WTC11 (cell line): ENCODE measurements around the gene KIF5A. TPM values are rescaled to one million over a fixed set of nuclear protein-coding genes. Genes with fewer than 3 reads are reported as not detected.
"Not testable (repeated sequence)": the region's sequence is repeated elsewhere in the genome, so short reads cannot be mapped to it uniquely, and the experiment has no call there.

Experiments used
- ATAC-seq: fragments of 200-7000 bp; cut with Tn5 transposase; 2 replicates; pipeline ENCODE4 v1.10.0; 2021; ENCODE audit warnings: mild to moderate bottlenecking, moderate library complexity
- CTCF ChIA-PET: fragments of 300-600 bp; sonication (Branson Sonifier 250); formaldehyde crosslinking; loops from one replicate; lab custom pipeline; 2021; ENCODE audit warnings: antibody characterized with exemption; lab: Charles Lee
- POLR2A ChIA-PET: fragments of 350-600 bp; sonication (Branson Sonifier 250); formaldehyde crosslinking; loops from one replicate; lab custom pipeline; 2021; ENCODE audit warnings: antibody characterized with exemption; lab: Charles Lee
- DNase-seq: peaks from one replicate; pipeline ENCODE4 v3.0.0; 2021; ENCODE audit warnings: low spot score
- H3K27ac Mint-ChIP-seq: 2 replicates; pipeline ENCODE4 v1.8.0; 2021; ENCODE audit warnings: mixed read lengths
- H3K27me3 Mint-ChIP-seq: 2 replicates; pipeline ENCODE4 v1.8.0; 2021; ENCODE audit warnings: low read depth, mild to moderate bottlenecking, moderate library complexity, mixed read lengths
- H3K36me3 Mint-ChIP-seq: 2 replicates; pipeline ENCODE4 v1.8.0; 2021; ENCODE audit warnings: mixed read lengths
- H3K4me1 Mint-ChIP-seq: 2 replicates; pipeline ENCODE4 v1.8.0; 2022; ENCODE audit warnings: mixed read lengths
- H3K4me3 Mint-ChIP-seq: 2 replicates; pipeline ENCODE4 v1.8.0; 2021; ENCODE audit warnings: mild to moderate bottlenecking, moderate library complexity, mixed read lengths
- H3K9me3 Mint-ChIP-seq: 2 replicates; pipeline ENCODE4 v1.8.0; 2021; ENCODE audit warnings: mixed read lengths
- CREB1 ChIP-seq: sonication (generic); formaldehyde crosslinking; IDR thresholded peaks from 2 replicates; pipeline ENCODE4 v1.8.0; 2023; ENCODE audit warnings: mild to moderate bottlenecking, missing genetic modification reagents
- ETV6 ChIP-seq: sonication (generic); formaldehyde crosslinking; IDR thresholded peaks from 2 replicates; pipeline ENCODE4 v1.8.1; 2022; ENCODE audit warnings: mild to moderate bottlenecking, missing genetic modification reagents
- FOXJ3 ChIP-seq: sonication (generic); formaldehyde crosslinking; IDR thresholded peaks from 2 replicates; pipeline ENCODE4 v1.9.0; 2021; ENCODE audit warnings: missing genetic modification reagents, mild to moderate bottlenecking, borderline replicate concordance
- GRHL2 ChIP-seq: fragments of 250-450 bp; sonication (Bioruptor Pico); IDR thresholded peaks from 2 replicates; pipeline ENCODE4 v1.8.0; 2022; ENCODE audit warnings: mild to moderate bottlenecking, moderate library complexity; ENCODE audit not compliant: insufficient replicate concordance, severe bottlenecking
- ZBTB21 ChIP-seq: sonication (generic); formaldehyde crosslinking; IDR thresholded peaks from 2 replicates; pipeline ENCODE4 v1.8.1; 2023; ENCODE audit warnings: mild to moderate bottlenecking, missing genetic modification reagents, borderline replicate concordance
- ZNF232 ChIP-seq: sonication (generic); formaldehyde crosslinking; IDR thresholded peaks from 2 replicates; pipeline ENCODE4 v1.8.0; 2022; ENCODE audit warnings: mild to moderate bottlenecking, missing genetic modification reagents
- ZNF317 ChIP-seq: sonication (generic); formaldehyde crosslinking; IDR thresholded peaks from 2 replicates; pipeline ENCODE4 v1.8.1; 2023; ENCODE audit warnings: low read depth, mild to moderate bottlenecking, moderate library complexity, missing genetic modification reagents, borderline replicate concordance
- ZNF423 ChIP-seq: fragments of 250-450 bp; sonication (Bioruptor Pico); IDR thresholded peaks from 2 replicates; pipeline ENCODE4 v2.1.2; 2022; ENCODE audit warnings: mild to moderate bottlenecking, moderate library complexity
- total RNA-seq: library from RNA; stranded (reverse); gene quantifications from 3 replicates; pipeline ENCODE4 v1.2.3, GENCODE V29; 2021
- TF ChIP-seq, protein P1 (sequence below): sonication (generic); formaldehyde crosslinking; IDR thresholded peaks from 2 replicates; pipeline ENCODE4 v1.8.1; 2023; ENCODE audit warnings: mild to moderate bottlenecking, missing genetic modification reagents, moderate library complexity
- TF ChIP-seq, protein P2 (sequence below): sonication (generic); formaldehyde crosslinking; IDR thresholded peaks from 2 replicates; pipeline ENCODE4 v1.8.0; 2022; ENCODE audit warnings: mild to moderate bottlenecking, missing genetic modification reagents
- TF ChIP-seq, protein P3 (sequence below): sonication (generic); formaldehyde crosslinking; IDR thresholded peaks from 2 replicates; pipeline ENCODE4 v1.8.0; 2023; ENCODE audit warnings: missing genetic modification reagents, mild to moderate bottlenecking, borderline replicate concordance
- TF ChIP-seq, protein P4 (sequence below): fragments of 200-600 bp; IDR thresholded peaks from 2 replicates; pipeline ENCODE4 v1.8.0; 2022; ENCODE audit warnings: antibody characterized with exemption
- TF ChIP-seq, protein P5 (sequence below): sonication (generic); formaldehyde crosslinking; IDR thresholded peaks from 2 replicates; pipeline ENCODE4 v1.8.1; 2023; ENCODE audit warnings: mild to moderate bottlenecking, missing genetic modification reagents
- TF ChIP-seq, protein P6 (sequence below): sonication (generic); formaldehyde crosslinking; IDR thresholded peaks from 2 replicates; pipeline ENCODE4 v1.8.1; 2023; ENCODE audit warnings: mild to moderate bottlenecking, missing genetic modification reagents
- TF ChIP-seq, protein P7 (sequence below): fragments of 250-450 bp; sonication (Bioruptor Pico); IDR thresholded peaks from 2 replicates; pipeline ENCODE4 v1.8.0; 2021; ENCODE audit warnings: mild to moderate bottlenecking

KIF5A gene
- total RNA-seq, 1 experiment from 2014 or later: 16.1 TPM

DNA sequence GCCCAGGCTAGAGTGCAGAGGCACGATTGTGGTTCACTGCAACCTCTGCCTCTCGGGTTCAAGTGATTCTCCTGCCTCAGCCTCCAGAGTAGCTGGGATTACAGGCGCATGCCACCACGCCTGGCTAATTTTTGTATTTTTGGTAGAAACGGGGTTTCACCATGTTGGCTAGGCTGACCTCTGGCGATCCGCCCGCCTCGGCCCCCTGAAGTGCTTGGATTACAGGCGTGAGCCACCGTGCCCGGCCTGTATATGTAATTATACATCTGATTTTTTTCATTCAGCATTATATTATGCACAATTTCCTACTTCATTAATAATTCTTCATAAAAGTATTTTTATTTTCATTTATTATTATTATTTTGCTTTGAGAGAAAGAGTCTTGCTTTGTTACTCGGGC lies 20.6 kb downstream of the KIF5A start:
- ChIA-PET POLR2A (interaction anchor here (0.6 kb wide), 1 partner anchor 85 kb away, joined by 7 read pairs; no protein-coding TSS in a partner anchor), CTCF (interaction anchor here (1.0 to 3.7 kb wide), 2 partner anchors 13 to 62 kb away, joined by 4 to 18 read pairs; partner anchors contain the start of gene B4GALNT1)
- not testable (repeated sequence) for ATAC-seq, DNase-seq, H3K4me1 Mint-ChIP-seq, H3K4me3 Mint-ChIP-seq, H3K27ac Mint-ChIP-seq, H3K9me3 Mint-ChIP-seq, H3K27me3 Mint-ChIP-seq
- peaks cover 37% of the 10 kb centered on the region for H3K36me3 Mint-ChIP-seq

DNA sequence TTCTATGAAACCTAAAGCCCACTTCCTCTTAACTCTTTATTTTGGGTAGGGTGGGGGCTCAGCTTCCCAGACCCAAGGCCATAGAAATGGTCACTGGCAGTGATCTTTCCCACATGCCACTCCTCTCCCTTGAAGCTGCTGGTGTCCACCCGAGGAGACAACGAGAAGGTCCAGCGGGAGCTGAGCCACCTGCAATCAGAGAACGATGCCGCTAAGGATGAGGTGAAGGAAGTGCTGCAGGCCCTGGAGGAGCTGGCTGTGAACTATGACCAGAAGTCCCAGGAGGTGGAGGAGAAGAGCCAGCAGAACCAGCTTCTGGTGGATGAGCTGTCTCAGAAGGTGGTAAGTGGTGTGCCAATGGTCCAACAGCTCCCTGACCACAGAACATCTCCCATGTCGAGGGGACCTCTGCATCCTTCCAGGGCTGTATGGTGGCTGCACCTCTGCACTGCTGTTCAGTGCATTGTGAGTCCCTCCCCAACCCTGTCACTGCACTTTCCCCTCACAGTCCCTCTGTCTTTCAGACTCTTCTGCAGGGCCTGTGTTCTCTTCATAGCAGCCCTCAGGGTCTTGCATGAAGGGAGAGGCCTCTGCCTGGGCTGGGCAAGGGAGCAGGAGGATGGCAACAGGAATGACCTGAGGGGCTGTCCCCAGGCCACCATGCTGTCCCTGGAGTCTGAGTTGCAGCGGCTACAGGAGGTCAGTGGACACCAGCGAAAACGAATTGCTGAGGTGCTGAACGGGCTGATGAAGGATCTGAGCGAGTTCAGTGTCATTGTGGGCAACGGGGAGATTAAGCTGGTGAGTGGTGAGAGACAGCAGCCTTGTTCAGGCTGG lies 22.3 kb downstream of the KIF5A start:
- CTCF ChIA-PET: interaction anchor here (3.7 kb wide), 1 partner anchor 11 kb away, joined by 18 read pairs; no protein-coding TSS in a partner anchor
- H3K4me3 Mint-ChIP-seq: no peak overlapping the region
- no peak for TF ChIP-seq ZNF317
- no peak for TF ChIP-seq FOXJ3
- TF ChIP-seq ZNF232: no peak
- TF ChIP-seq, protein P1, sequence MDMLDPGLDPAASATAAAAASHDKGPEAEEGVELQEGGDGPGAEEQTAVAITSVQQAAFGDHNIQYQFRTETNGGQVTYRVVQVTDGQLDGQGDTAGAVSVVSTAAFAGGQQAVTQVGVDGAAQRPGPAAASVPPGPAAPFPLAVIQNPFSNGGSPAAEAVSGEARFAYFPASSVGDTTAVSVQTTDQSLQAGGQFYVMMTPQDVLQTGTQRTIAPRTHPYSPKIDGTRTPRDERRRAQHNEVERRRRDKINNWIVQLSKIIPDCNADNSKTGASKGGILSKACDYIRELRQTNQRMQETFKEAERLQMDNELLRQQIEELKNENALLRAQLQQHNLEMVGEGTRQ (CRISPR knock-in tag): no peak
- TF ChIP-seq, protein P2, sequence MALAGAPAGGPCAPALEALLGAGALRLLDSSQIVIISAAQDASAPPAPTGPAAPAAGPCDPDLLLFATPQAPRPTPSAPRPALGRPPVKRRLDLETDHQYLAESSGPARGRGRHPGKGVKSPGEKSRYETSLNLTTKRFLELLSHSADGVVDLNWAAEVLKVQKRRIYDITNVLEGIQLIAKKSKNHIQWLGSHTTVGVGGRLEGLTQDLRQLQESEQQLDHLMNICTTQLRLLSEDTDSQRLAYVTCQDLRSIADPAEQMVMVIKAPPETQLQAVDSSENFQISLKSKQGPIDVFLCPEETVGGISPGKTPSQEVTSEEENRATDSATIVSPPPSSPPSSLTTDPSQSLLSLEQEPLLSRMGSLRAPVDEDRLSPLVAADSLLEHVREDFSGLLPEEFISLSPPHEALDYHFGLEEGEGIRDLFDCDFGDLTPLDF (CRISPR knock-in tag): no peak
- no peak for TF ChIP-seq ZNF423 (CRISPR knock-in tag)
- no peak for TF ChIP-seq ZBTB21 (CRISPR knock-in tag)
- TF ChIP-seq, protein P3, sequence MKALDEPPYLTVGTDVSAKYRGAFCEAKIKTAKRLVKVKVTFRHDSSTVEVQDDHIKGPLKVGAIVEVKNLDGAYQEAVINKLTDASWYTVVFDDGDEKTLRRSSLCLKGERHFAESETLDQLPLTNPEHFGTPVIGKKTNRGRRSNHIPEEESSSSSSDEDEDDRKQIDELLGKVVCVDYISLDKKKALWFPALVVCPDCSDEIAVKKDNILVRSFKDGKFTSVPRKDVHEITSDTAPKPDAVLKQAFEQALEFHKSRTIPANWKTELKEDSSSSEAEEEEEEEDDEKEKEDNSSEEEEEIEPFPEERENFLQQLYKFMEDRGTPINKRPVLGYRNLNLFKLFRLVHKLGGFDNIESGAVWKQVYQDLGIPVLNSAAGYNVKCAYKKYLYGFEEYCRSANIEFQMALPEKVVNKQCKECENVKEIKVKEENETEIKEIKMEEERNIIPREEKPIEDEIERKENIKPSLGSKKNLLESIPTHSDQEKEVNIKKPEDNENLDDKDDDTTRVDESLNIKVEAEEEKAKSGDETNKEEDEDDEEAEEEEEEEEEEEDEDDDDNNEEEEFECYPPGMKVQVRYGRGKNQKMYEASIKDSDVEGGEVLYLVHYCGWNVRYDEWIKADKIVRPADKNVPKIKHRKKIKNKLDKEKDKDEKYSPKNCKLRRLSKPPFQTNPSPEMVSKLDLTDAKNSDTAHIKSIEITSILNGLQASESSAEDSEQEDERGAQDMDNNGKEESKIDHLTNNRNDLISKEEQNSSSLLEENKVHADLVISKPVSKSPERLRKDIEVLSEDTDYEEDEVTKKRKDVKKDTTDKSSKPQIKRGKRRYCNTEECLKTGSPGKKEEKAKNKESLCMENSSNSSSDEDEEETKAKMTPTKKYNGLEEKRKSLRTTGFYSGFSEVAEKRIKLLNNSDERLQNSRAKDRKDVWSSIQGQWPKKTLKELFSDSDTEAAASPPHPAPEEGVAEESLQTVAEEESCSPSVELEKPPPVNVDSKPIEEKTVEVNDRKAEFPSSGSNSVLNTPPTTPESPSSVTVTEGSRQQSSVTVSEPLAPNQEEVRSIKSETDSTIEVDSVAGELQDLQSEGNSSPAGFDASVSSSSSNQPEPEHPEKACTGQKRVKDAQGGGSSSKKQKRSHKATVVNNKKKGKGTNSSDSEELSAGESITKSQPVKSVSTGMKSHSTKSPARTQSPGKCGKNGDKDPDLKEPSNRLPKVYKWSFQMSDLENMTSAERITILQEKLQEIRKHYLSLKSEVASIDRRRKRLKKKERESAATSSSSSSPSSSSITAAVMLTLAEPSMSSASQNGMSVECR: no peak
- TF ChIP-seq, protein P4, sequence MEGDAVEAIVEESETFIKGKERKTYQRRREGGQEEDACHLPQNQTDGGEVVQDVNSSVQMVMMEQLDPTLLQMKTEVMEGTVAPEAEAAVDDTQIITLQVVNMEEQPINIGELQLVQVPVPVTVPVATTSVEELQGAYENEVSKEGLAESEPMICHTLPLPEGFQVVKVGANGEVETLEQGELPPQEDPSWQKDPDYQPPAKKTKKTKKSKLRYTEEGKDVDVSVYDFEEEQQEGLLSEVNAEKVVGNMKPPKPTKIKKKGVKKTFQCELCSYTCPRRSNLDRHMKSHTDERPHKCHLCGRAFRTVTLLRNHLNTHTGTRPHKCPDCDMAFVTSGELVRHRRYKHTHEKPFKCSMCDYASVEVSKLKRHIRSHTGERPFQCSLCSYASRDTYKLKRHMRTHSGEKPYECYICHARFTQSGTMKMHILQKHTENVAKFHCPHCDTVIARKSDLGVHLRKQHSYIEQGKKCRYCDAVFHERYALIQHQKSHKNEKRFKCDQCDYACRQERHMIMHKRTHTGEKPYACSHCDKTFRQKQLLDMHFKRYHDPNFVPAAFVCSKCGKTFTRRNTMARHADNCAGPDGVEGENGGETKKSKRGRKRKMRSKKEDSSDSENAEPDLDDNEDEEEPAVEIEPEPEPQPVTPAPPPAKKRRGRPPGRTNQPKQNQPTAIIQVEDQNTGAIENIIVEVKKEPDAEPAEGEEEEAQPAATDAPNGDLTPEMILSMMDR: no peak
- TF ChIP-seq, protein P5, sequence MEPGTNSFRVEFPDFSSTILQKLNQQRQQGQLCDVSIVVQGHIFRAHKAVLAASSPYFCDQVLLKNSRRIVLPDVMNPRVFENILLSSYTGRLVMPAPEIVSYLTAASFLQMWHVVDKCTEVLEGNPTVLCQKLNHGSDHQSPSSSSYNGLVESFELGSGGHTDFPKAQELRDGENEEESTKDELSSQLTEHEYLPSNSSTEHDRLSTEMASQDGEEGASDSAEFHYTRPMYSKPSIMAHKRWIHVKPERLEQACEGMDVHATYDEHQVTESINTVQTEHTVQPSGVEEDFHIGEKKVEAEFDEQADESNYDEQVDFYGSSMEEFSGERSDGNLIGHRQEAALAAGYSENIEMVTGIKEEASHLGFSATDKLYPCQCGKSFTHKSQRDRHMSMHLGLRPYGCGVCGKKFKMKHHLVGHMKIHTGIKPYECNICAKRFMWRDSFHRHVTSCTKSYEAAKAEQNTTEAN (CRISPR knock-in tag): no peak
- TF ChIP-seq, protein P6, sequence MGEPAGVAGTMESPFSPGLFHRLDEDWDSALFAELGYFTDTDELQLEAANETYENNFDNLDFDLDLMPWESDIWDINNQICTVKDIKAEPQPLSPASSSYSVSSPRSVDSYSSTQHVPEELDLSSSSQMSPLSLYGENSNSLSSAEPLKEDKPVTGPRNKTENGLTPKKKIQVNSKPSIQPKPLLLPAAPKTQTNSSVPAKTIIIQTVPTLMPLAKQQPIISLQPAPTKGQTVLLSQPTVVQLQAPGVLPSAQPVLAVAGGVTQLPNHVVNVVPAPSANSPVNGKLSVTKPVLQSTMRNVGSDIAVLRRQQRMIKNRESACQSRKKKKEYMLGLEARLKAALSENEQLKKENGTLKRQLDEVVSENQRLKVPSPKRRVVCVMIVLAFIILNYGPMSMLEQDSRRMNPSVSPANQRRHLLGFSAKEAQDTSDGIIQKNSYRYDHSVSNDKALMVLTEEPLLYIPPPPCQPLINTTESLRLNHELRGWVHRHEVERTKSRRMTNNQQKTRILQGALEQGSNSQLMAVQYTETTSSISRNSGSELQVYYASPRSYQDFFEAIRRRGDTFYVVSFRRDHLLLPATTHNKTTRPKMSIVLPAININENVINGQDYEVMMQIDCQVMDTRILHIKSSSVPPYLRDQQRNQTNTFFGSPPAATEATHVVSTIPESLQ (CRISPR knock-in tag): no peak
- TF ChIP-seq ETV6 (CRISPR knock-in tag): no peak
- TF ChIP-seq, protein P7, sequence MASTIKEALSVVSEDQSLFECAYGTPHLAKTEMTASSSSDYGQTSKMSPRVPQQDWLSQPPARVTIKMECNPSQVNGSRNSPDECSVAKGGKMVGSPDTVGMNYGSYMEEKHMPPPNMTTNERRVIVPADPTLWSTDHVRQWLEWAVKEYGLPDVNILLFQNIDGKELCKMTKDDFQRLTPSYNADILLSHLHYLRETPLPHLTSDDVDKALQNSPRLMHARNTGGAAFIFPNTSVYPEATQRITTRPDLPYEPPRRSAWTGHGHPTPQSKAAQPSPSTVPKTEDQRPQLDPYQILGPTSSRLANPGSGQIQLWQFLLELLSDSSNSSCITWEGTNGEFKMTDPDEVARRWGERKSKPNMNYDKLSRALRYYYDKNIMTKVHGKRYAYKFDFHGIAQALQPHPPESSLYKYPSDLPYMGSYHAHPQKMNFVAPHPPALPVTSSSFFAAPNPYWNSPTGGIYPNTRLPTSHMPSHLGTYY (CRISPR knock-in tag): no peak
- TF ChIP-seq GRHL2: no peak
- TF ChIP-seq CREB1 (CRISPR knock-in tag): no peak
- H3K4me1 Mint-ChIP-seq: no peaks in the 10 kb centered on the region
- no peaks in the 10 kb centered on the region for H3K9me3 Mint-ChIP-seq
- peaks cover 52% of the 10 kb centered on the region for H3K36me3 Mint-ChIP-seq
- POLR2A ChIA-PET: no interaction called here
- H3K27me3 Mint-ChIP-seq: no peaks in the 10 kb centered on the region; the same call in 1 of the 2 replicates
- ATAC-seq: no peak
- no peak overlapping the region for H3K27ac Mint-ChIP-seq
- DNase-seq: no peak
